Tibial nerve (tissue), 4 donors: ENCODE data around the gene RFK.

Source experiments
- CTCF ChIP-seq, 5 experiments: fragments of 200-600 bp in 3 of 5; fragments of 450-650 bp in 2 of 5; sonication (generic) in 3 of 5; IDR thresholded peaks; one replicate each; pipeline ENCODE4 v1.5.1; 2016 to 2019; ENCODE audit warnings: antibody characterized with exemption in 5 of 5, mild to moderate bottlenecking in 3 of 5, moderate library complexity in 2 of 5
- EP300 ChIP-seq, 2 donors: sonication (generic); formaldehyde crosslinking; IDR thresholded peaks; one replicate each; pipeline ENCODE4 v1.6.1; 2017; ENCODE audit warnings: antibody characterized with exemption in 2 of 2, mild to moderate bottlenecking in 1 of 2
- POLR2A ChIP-seq, 2 donors: fragments of 450-650 bp; IDR thresholded peaks; one replicate each; pipeline ENCODE4 v1.6.1; 2017; ENCODE audit warnings: antibody characterized with exemption in 2 of 2, mild to moderate bottlenecking in 2 of 2, moderate library complexity in 2 of 2

GRCh38 chr9:76352026-76352620 is 42.1 kb downstream of the RFK start:
- TF ChIP-seq CTCF (IDR thresholded peaks at IDR 0.05) (no peak), EP300 (IDR thresholded peaks at IDR 0.05) (no peak), POLR2A (IDR thresholded peaks at IDR 0.05) (no peak)
